IMR-90 (cell line): ENCODE results near the gene RELN. TPM values are rescaled to one million over a fixed set of nuclear protein-coding genes. Genes with fewer than 3 reads are reported as not detected.

Source experiments
- ATAC-seq: fragments of 200-7000 bp; cut with Tn5 transposase; 2 replicates; pipeline ENCODE4 v1.9.1; 2020; ENCODE audit warnings: low read depth, mild to moderate bottlenecking, moderate library complexity
- BruUV-seq: library from RNA; stranded (reverse); fragments of 400-500 nt; replicated peaks from 2 replicates; lab custom pipeline; 2021; lab: Mats Ljungman, UMichigan
- CTCF ChIA-PET: fragments of 300-600 bp; formaldehyde crosslinking; extraction: SDS; loops from one replicate; lab custom pipeline; 2021; ENCODE audit warnings: antibody characterized with exemption; lab: Yijun Ruan, JAX
- POLR2A ChIA-PET: fragments of 300-600 bp; sonication (Branson Sonifier 250); formaldehyde crosslinking; loops from one replicate; lab custom pipeline; 2022; ENCODE audit warnings: antibody characterized with exemption; ENCODE audit not compliant: unreplicated experiment; lab: Charles Lee
- DNase-seq: peaks from one replicate; pipeline ENCODE4 v3.0.0; 2013
- H2AFZ ChIP-seq: replicated peaks from 2 replicates; pipeline ENCODE3; 2013; ENCODE audit warnings: low read length, mild to moderate bottlenecking; ENCODE audit not compliant: poor library complexity
- H2AK5ac ChIP-seq: 2 replicates; pipeline ENCODE4 v1.6.1; 2013; ENCODE audit warnings: low read depth, low read length, inconsistent platforms
- H2AK9ac ChIP-seq: replicated peaks from 2 replicates; pipeline ENCODE3; 2013; ENCODE audit warnings: mild to moderate bottlenecking, low read depth, low read length, moderate library complexity; ENCODE audit not compliant: poor library complexity
- H2BK120ac ChIP-seq: 2 replicates; pipeline ENCODE4 v1.6.1; 2013; ENCODE audit warnings: low read depth, low read length, inconsistent platforms
- H2BK15ac ChIP-seq: 3 replicates; pipeline ENCODE4 v1.6.1; 2013; ENCODE audit warnings: low read depth, low read length, inconsistent platforms
- H2BK20ac ChIP-seq: 2 replicates; pipeline ENCODE4 v1.6.1; 2013; ENCODE audit warnings: low read depth, mild to moderate bottlenecking, inconsistent platforms, low read length, moderate library complexity
- H2BK5ac ChIP-seq: 2 replicates; pipeline ENCODE4 v1.6.1; 2013; ENCODE audit warnings: mild to moderate bottlenecking, low read depth, low read length, inconsistent platforms; ENCODE audit not compliant: poor library complexity, severe bottlenecking
- H3K14ac ChIP-seq: replicated peaks from 2 replicates; pipeline ENCODE4 v1.6.1; 2013; ENCODE audit warnings: low read depth, low read length, inconsistent platforms
- H3K18ac ChIP-seq: 2 replicates; pipeline ENCODE4 v1.6.1; 2013; ENCODE audit warnings: low read depth, low read length, control low read depth
- H3K23ac ChIP-seq: 2 replicates; pipeline ENCODE4 v1.6.1; 2013; ENCODE audit warnings: low read depth, low read length, inconsistent platforms
- H3K27ac ChIP-seq: 2 replicates; pipeline ENCODE4 v1.5.1; 2013; ENCODE audit warnings: mild to moderate bottlenecking, control low read depth, low read length; ENCODE audit not compliant: insufficient read depth
- H3K27me3 ChIP-seq: 2 replicates; pipeline ENCODE4 v1.6.1; 2013; ENCODE audit warnings: low read length; ENCODE audit not compliant: control insufficient read depth, insufficient read depth
- H3K36me3 ChIP-seq: 2 replicates; pipeline ENCODE4 v1.6.1; 2013; ENCODE audit warnings: low read length, mixed read lengths; ENCODE audit not compliant: control insufficient read depth, insufficient read depth
- H3K4ac ChIP-seq: 2 replicates; pipeline ENCODE4 v1.6.1; 2013; ENCODE audit warnings: low read depth, low read length, inconsistent platforms
- H3K4me1 ChIP-seq: 2 replicates; pipeline ENCODE4 v1.6.1; 2013; ENCODE audit warnings: low read length, mixed read lengths; ENCODE audit not compliant: control insufficient read depth, insufficient read depth
- H3K4me2 ChIP-seq: 2 replicates; pipeline ENCODE4 v1.6.1; 2013; ENCODE audit warnings: low read depth, mild to moderate bottlenecking, control low read depth, low read length, moderate library complexity
- H3K4me3 ChIP-seq: 2 replicates; pipeline ENCODE4 v1.5.1; 2013; ENCODE audit warnings: low read depth, mild to moderate bottlenecking, control low read depth, low read length, moderate library complexity; ENCODE audit not compliant: insufficient read depth
- H3K56ac ChIP-seq: 2 replicates; pipeline ENCODE4 v1.6.1; 2013; ENCODE audit warnings: low read length, inconsistent platforms; ENCODE audit not compliant: insufficient read depth; ENCODE audit errors: extremely low read depth
- H3K79me1 ChIP-seq, 2 experiments: 2 replicates each; pipeline ENCODE4 v1.6.1; 2013; ENCODE audit warnings: low read length in 2 of 2, inconsistent platforms in 1 of 2, low read depth in 1 of 2
- H3K9ac ChIP-seq: 2 replicates; pipeline ENCODE4 v1.6.1; 2013; ENCODE audit warnings: low read depth, low read length, control low read depth
- H3K9me1 ChIP-seq: 2 replicates; pipeline ENCODE4 v1.6.1; 2013; ENCODE audit warnings: low read length, inconsistent platforms; ENCODE audit not compliant: insufficient read depth
- H3K9me3 ChIP-seq: 2 replicates; pipeline ENCODE4 v1.6.1; 2013; ENCODE audit warnings: low read length; ENCODE audit not compliant: control insufficient read depth, insufficient read depth
- H4K20me1 ChIP-seq: 2 replicates; pipeline ENCODE4 v1.6.1; 2013; ENCODE audit warnings: low read length, inconsistent platforms; ENCODE audit not compliant: insufficient read depth
- H4K5ac ChIP-seq: 2 replicates; pipeline ENCODE4 v1.6.1; 2013; ENCODE audit warnings: mild to moderate bottlenecking, low read depth, low read length, control low read depth
- H4K8ac ChIP-seq, 2 experiments: 2 replicates each; pipeline ENCODE4 v1.6.1; 2013; ENCODE audit warnings: low read depth in 2 of 2, low read length in 2 of 2, control low read depth in 1 of 2, inconsistent platforms in 1 of 2
- H4K91ac ChIP-seq: 2 replicates; pipeline ENCODE4 v1.6.1; 2013; ENCODE audit warnings: low read depth, low read length, inconsistent platforms; ENCODE audit not compliant: insufficient read depth
- BHLHE40 ChIP-seq: fragments of 150-350 bp; IDR thresholded peaks from 2 replicates; pipeline ENCODE4 v1.6.1; 2016; ENCODE audit warnings: mild to moderate bottlenecking, low read depth, low read length
- CEBPB ChIP-seq: IDR thresholded peaks from 2 replicates; pipeline ENCODE4 v1.6.1; 2012; ENCODE audit warnings: low read depth, low read length, improper control_type of control experiment
- CHD1 ChIP-seq: IDR thresholded peaks from 2 replicates; pipeline ENCODE4 v1.6.1; 2012; ENCODE audit warnings: low read depth, low read length, improper control_type of control experiment
- CTCF ChIP-seq: conservative IDR thresholded peaks from 2 replicates; pipeline ENCODE4 v1.5.1; 2012; ENCODE audit warnings: mild to moderate bottlenecking, low read depth, low read length, improper control_type of control experiment
- ELK1 ChIP-seq: fragments of 150-350 bp; IDR thresholded peaks from 2 replicates; pipeline ENCODE4 v1.6.1; 2016; ENCODE audit warnings: low read depth, mild to moderate bottlenecking, low read length, moderate library complexity, borderline replicate concordance
- FOS ChIP-seq: fragments of 150-350 bp; IDR thresholded peaks from 2 replicates; pipeline ENCODE4 v1.6.1; 2016; ENCODE audit warnings: low read depth, low read length
- MAFK ChIP-seq: IDR thresholded peaks from 2 replicates; pipeline ENCODE4 v1.6.1; 2012; ENCODE audit warnings: low read depth, low read length, improper control_type of control experiment
- MAZ ChIP-seq: IDR thresholded peaks from 2 replicates; pipeline ENCODE4 v1.6.1; 2012; ENCODE audit warnings: low read depth, mild to moderate bottlenecking, low read length, improper control_type of control experiment, moderate library complexity, borderline replicate concordance
- MXI1 ChIP-seq: IDR thresholded peaks from 2 replicates; pipeline ENCODE4 v1.6.1; 2012; ENCODE audit warnings: low read depth, mild to moderate bottlenecking, low read length, moderate library complexity, borderline replicate concordance
- NFE2L2 ChIP-seq: fragments of 150-350 bp; IDR thresholded peaks from 2 replicates; pipeline ENCODE4 v1.6.1; 2016; ENCODE audit warnings: low read depth, mild to moderate bottlenecking, low read length
- POLR2A ChIP-seq: IDR thresholded peaks from 2 replicates; pipeline ENCODE4 v1.6.1; 2012; ENCODE audit warnings: mild to moderate bottlenecking, low read depth, low read length
- RAD21 ChIP-seq: IDR thresholded peaks from 2 replicates; pipeline ENCODE4 v1.6.1; 2012; ENCODE audit warnings: low read length, improper control_type of control experiment
- RCOR1 ChIP-seq: IDR thresholded peaks from 2 replicates; pipeline ENCODE4 v1.6.1; 2012; ENCODE audit warnings: mild to moderate bottlenecking, low read length, improper control_type of control experiment; ENCODE audit not compliant: insufficient replicate concordance
- RFX5 ChIP-seq: IDR thresholded peaks from 2 replicates; pipeline ENCODE4 v1.8.0; 2012; ENCODE audit warnings: low read depth, mild to moderate bottlenecking, low read length, moderate library complexity
- SMC3 ChIP-seq: fragments of 150-350 bp; IDR thresholded peaks from 2 replicates; pipeline ENCODE4 v1.6.1; 2016; ENCODE audit warnings: low read depth, mild to moderate bottlenecking, antibody characterized with exemption, low read length, moderate library complexity
- USF2 ChIP-seq: fragments of 150-350 bp; IDR thresholded peaks from 2 replicates; pipeline ENCODE4 v1.6.1; 2017; ENCODE audit warnings: mild to moderate bottlenecking, antibody characterized with exemption, low read length, low read depth
- WGBS, 2 experiments: methylation state at CpG; one replicate each; pipeline versions ENCODE4 v1.1.5 to v1.1.7; 2013; ENCODE audit warnings: missing lambda C conversion rate in 2 of 2; ENCODE audit not compliant: insufficient read length in 1 of 2; ENCODE audit errors: extremely low coverage in 2 of 2; 5-methylcytosine and 5-hydroxymethylcytosine counted together
- dilution Hi-C: fragments of 300-500 bp; cut with HindIII; formaldehyde crosslinking; loops from one replicate; pipeline ENCODE4 v1.14.3; 2018; ENCODE audit warnings: low sequenced_read_pairs; ENCODE audit not compliant: unreplicated experiment
- in situ Hi-C: fragments of 300-500 bp; cut with MboI; formaldehyde crosslinking; loops from 3 replicates; pipeline ENCODE4 v1.14.3; 2019; ENCODE audit warnings: low sequenced_read_pairs, inconsistent platforms, mixed read lengths
- intact Hi-C: fragments of 100-400 bp; cut with micrococcal nuclease; formaldehyde crosslinking; loops from 2 replicates; pipeline ENCODE4 v1.10.0; 2022
- polyA plus RNA-seq, 3 experiments: library from polyadenylated mRNA; depleted of rRNA; stranded (reverse); fragments of >200 nt; gene quantifications; 2 replicates each; pipeline ENCODE4 v1.2.3, GENCODE V29; 2012; ENCODE audit warnings: low replicate concordance in 1 of 3
- total RNA-seq: library from RNA; depleted of rRNA; stranded (reverse); fragments of >200 nt; gene quantifications from 2 replicates; pipeline ENCODE4 v1.2.3, GENCODE V29; 2012

Gene RELN
- total and polyA plus RNA-seq, 2 of the 4 experiments (the other 2 are of a cell fraction) = 14.7 to 23.7 TPM

GRCh38 chr7:103462358-103462757 lies 527.1 kb downstream of the RELN start:
- Histone ChIP-seq H2BK15ac (no peak overlapping the region), H2BK20ac (no peak overlapping the region), H3K27me3 (peaks cover under 1% of the 10 kb centered on the region; the same call in 1 of the 2 replicates), H2AK9ac (no peak overlapping the region), H3K4me1 (no peaks in the 10 kb centered on the region), H3K9ac (no peak overlapping the region), H2AK5ac (no peak overlapping the region), H2BK5ac (no peak overlapping the region), H3K14ac (no peak overlapping the region), H3K36me3 (no peaks in the 10 kb centered on the region), H4K8ac (no peak overlapping the region), H3K18ac (no peak overlapping the region), H2BK120ac (no peak overlapping the region), H3K4me2 (no peak overlapping the region), H3K9me1 (no peaks in the 10 kb centered on the region), H3K56ac (no peak overlapping the region), H3K23ac (no peak overlapping the region), H3K4me3 (no peak overlapping the region), H3K9me3 (no peaks in the 10 kb centered on the region), H4K20me1 (no peaks in the 10 kb centered on the region), H3K79me1 (no peaks in the 10 kb centered on the region), H4K5ac (no peak overlapping the region), H3K27ac (no peak overlapping the region), H4K91ac (no peak overlapping the region), H3K4ac (no peak overlapping the region), H2AFZ (no peak overlapping the region)
- intact Hi-C loops (no loop called here), dilution Hi-C loops (no loop called here), in situ Hi-C loops (no loop called here)
- no peak for DNase-seq
- 40% methylated on average over 1 of the region's 7 CpGs; no CpG with 5 or more reads in 1 of the 2 experiments for WGBS, 2 experiments
- CTCF ChIA-PET = no interaction called here
- POLR2A ChIA-PET = no interaction called here
- ATAC-seq = no peak
- BruUV-seq = no TSS peak
- TF ChIP-seq MXI1 = no peak
- TF ChIP-seq USF2 = no peak
- TF ChIP-seq MAFK = no peak
- TF ChIP-seq CEBPB = no peak
- TF ChIP-seq POLR2A = no peak
- TF ChIP-seq FOS = no peak
- no peak for TF ChIP-seq RAD21
- TF ChIP-seq BHLHE40 = no peak
- no peak for TF ChIP-seq NFE2L2
- no peak for TF ChIP-seq RCOR1
- TF ChIP-seq MAZ = no peak
- TF ChIP-seq CHD1 = no peak
- no peak for TF ChIP-seq RFX5
- no peak for TF ChIP-seq SMC3
- TF ChIP-seq ELK1 = no peak
- no peak for TF ChIP-seq CTCF
